HG03442 (cell line): ENCODE measurements around the gene NOL3.

Source experiments
- ATAC-seq: cut with Tn5 transposase; IDR thresholded peaks from one replicate; pipeline ENCODE4 v1.9.1; 2021; ENCODE audit warnings: mild to moderate bottlenecking, moderate library complexity; ENCODE audit not compliant: unreplicated experiment

NOL3 gene

DNA sequence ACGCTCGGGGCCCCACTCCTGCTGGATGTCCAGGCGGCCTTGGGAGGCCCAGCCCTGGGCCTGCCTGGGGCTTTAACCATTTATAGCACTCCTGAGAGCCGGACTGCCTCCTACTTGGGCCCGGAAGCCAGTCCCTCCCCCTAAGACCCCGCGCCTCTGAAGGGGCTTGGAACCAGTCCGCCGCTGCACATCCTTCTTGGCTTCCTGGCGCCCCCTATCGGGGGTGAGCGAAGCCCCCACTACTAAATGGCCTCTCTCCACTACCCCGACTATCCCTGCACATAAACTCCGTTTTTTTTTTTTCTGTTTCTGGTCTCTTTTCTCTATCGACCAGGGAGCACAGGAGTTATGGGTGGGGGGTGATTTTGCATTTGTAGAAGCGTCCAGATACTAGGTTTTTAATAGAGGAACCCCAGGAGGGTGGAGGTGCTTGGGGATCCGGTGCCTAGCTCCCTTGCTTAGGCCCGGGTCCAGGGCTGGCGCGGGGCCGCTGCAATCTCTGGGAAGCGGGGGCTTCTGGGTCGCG is 633 bp upstream of the NOL3 start:
- ATAC-seq = no peak

DNA sequence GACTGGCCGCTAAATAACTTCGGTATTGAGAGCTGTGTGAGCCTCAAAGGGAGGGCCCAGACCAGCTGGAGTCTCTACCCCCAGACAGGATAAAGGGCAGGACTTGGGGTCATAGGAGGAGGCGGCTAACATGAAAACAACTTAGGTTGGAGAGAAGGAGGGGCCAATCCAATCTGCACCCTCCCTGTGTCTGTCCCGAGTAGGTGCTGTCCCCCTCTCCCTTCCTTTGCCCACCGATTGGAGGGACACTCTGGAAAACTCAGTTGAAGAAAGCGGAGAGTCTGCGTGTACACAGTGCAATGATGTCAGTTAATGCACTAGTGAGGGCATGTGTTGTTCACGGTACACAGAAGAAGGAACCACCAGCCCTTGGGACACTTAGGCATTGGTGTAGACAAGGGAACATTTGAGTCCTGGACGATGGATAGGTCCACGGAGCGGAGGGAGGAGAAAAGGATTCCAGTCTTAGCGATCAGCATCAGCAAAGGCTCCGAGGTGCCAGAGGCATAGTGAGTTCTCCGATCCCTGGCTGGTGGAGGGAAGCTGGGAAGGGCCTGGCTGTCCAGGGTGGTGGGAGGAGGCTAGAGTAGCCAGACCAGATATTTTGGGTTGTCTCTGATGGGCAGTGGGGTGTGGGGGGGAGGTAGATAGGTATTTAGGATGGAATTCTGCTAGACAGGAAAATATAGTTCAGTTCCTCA is 761 bp downstream of the NOL3 start:
- ATAC-seq = peak; percentile 5

DNA sequence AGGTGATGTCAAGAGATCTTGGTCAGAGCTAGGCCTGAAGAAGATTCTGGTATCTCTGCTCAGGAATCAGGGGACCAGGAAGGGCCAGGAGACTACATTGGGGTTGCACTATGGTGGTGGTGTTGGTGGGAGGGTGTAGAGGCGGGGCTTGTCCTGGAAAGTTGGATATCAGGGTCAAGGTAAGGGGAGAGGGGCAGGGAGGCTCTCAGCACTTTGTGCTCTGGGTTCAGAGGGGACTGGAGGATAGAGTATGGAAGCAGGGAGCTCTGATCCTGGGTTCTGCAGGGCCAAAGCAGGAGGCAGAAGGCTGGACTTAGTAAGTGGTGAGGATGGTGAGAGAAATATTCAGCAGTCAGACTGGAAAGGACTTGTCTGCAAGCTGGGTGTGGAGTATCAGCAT is 3.0 kb downstream of the NOL3 start:
- ATAC-seq = no peak

DNA sequence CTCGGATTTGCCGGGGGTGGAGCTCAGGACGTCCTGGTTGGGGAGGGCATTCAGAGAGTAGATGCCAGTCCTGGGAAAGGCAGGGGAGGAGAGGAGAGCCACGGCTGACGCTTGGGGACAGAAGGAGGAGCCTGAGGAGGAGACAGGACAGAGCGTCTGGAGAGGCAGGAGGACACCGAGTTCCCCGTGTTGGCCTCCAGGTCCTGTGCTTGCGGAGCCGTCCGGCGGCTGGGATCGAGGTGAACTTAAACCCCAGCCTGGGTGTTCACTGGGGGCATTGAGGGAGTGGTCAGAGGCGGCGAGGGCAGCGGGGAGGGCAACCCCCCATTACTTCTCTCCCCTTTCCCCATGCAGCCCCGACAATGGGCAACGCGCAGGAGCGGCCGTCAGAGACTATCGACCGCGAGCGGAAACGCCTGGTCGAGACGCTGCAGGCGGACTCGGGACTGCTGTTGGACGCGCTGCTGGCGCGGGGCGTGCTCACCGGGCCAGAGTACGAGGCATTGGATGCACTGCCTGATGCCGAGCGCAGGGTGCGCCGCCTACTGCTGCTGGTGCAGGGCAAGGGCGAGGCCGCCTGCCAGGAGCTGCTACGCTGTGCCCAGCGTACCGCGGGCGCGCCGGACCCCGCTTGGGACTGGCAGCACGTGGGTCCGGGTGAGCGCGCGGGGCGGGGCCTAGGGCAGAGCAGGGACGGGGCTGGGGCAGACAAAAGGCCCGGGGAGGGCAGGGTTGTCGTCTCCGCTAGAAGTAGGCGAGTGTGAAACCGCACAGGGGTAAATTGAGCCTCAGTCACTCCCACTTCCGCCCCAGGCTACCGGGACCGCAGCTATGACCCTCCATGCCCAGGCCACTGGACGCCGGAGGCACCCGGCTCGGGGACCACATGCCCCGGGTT is 3.7 kb downstream of the NOL3 start:
- ATAC-seq = peak; percentile 26

DNA sequence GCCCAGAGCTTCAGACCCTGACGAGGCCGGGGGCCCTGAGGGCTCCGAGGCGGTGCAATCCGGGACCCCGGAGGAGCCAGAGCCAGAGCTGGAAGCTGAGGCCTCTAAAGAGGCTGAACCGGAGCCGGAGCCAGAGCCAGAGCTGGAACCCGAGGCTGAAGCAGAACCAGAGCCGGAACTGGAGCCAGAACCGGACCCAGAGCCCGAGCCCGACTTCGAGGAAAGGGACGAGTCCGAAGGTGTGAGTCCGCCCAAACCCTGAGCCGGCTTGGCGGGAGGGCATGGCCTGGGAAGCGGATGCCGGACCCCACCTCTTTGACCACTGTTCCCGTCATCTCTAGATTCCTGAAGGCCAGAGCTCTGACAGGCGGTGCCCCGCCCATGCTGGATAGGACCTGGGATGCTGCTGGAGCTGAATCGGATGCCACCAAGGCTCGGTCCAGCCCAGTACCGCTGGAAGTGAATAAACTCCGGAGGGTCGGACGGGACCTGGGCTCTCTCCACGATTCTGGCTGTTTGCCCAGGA is 4.4 kb downstream of the NOL3 start:
- no peak for ATAC-seq

DNA sequence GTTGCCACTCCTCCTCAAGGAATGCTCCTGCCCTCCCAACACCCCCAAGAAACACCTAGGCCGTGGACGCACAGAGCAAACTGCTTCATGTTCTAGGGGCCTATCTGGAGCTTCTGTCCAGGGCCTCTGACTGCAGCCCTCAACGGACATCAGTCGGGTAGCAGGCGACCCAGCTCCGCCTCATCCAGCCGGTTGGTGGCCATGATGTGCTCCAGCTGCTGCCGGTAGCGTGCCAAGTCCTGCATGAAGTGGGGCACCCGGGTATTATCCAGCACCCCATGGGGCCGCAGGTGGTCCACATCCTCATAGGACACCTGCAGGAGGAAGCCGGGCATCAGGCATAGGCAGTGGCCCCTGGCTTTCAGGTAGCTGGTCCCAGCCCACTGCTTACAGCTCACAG is 6.3 kb downstream of the NOL3 start:
- no peak for ATAC-seq

DNA sequence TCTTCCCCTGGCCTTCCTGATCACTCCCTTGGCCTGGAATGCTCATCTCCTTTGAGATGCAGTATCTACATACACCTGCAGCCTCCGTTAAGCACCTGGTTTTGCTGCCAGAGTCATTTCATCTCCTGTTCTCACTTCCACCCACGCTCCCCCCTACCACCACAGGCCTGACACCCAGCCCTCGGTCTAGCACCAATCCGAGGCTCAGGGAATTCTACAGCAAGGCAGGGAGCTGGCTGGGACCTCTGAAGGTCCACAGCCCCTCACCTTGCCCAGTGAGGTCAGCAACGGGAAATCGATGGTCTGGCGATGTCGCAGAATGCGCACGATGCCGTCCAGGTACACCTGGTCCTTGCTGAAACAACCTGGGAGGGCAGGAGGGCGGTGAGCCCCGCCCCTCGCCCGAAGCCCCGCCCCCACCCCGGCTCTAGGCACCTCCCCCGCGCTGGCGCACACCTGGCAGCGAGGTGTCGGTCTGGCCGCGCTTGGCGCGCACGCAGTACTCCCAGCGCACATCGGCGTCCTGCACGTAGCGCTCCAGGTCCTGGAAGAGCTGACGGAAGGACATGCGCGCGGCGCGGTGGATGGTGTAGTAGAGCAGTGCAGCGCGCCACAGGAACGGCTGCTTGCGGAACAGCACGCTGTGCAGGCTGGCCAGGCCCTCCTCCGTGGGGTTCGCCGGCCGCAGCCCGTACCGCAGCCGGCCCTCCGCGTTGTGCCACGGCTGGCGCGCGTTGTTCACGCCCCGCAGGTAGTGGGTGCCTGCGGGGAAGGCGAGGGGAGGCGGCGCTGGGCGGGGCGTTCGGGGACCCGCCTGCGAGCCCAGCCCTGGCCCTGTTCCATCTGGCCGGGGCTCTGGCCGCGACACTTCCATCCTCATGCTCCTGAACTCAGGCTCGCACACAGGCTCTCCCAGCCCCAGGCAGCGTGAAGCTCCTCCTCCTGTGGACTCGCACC is 7.7 kb downstream of the NOL3 start:
- peak; percentile 33 for ATAC-seq

DNA sequence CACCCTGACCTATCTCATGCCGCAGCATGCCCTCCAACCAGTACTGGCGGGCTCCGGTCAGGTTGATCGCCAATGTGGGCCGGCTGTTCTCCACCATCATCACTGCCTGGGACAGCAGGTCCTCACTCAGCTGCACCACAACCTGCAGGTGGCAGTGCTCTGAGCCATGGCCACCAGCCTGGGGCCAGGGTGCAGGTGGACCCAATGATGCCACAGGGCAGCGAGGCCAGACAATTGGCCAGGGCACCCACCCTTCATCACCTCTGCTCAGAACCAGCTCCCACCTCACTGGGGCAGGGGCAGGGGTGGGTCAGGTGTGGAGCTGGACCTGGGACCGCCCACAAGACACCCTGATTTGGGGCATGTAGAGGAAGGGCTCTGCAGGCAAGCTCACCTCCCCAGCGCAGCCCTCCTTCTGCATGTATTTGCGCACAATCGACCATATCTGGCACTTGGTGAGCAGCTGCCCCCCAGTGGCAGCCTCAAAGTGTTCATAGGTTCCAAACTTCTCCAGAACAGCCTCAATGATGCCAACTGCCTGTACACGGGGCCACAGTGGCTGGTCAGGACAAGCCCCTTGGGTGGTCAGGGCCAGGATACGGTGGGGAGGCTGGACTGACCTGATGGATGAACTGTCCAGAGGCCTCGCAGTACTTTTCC is 9.2 kb downstream of the NOL3 start:
- no peak for ATAC-seq

DNA sequence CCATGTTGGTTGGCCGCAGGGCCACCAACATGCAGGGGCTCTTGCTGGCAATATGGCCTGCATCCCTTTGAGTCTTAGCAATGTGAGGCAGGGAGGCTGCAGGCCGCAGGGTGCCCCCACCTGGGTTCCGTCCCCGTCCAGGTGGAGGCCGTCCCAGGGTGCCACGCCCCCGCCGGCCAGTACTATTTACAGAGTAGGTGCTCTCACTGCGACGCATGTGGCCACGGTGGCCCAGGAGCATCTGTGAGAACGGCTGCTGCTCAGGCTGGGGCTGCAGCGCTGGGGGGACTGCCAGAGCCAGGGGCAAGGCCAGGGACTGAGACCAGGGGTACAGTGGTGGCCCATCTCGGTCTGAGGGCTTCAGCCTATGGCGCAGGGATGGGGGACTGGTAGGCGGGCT is 9.8 kb downstream of the NOL3 start:
- no peak for ATAC-seq

DNA sequence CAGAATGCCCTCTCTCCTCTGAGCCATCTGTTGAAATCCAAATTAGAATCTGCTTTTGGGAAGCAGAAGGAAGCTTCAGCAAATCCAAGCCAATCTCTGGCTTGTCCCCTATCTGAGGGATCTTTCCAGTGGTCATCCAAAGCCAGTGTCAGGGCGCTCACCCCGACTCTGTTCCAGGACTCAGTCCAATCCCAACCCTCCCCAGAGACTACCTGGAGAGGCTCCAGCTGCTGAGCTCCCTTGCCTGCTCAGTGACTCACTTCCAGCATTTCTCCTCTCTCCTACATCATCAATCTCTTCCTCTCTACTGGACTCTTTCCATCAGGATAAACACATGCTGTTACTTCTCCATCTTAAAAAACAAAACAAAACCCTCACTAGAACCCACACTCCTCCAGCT is 11.0 kb downstream of the NOL3 start:
- ATAC-seq = no peak

DNA sequence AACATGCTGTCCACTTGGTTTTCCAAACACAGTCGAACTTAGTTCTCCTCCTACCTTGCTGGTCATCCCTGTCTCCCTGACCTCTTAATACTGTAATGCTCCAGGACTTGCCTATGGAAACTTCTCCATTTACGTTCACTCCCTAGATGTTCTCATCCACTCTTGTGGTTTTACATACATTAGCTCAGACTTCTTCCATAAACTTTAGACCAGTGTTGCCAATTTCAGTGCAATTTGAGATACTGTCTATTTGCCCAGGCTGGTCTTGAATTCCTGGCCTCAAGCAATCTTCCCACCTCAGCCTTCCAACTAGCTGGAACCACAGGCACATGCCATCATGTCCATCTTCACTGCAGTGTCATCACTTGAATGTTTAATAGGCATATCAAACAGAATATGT is 11.9 kb downstream of the NOL3 start:
- no peak for ATAC-seq

DNA sequence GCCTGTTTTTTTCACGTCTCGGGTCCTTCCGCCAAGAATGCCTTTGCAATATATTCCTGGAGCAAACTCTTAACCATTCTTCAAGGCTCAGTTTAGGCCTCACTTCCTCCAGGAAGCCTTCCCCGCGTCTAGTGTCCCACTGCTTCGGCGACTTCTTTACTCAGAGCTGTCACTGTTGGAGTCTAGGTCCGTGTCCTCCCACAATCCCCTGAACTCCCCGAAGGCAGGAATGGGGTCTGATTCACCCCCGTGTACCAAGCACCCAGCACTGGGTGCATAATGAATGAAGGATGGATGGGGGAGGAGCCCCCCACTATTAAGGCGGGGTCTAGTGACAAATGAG is 12.9 kb downstream of the NOL3 start:
- no peak for ATAC-seq

DNA sequence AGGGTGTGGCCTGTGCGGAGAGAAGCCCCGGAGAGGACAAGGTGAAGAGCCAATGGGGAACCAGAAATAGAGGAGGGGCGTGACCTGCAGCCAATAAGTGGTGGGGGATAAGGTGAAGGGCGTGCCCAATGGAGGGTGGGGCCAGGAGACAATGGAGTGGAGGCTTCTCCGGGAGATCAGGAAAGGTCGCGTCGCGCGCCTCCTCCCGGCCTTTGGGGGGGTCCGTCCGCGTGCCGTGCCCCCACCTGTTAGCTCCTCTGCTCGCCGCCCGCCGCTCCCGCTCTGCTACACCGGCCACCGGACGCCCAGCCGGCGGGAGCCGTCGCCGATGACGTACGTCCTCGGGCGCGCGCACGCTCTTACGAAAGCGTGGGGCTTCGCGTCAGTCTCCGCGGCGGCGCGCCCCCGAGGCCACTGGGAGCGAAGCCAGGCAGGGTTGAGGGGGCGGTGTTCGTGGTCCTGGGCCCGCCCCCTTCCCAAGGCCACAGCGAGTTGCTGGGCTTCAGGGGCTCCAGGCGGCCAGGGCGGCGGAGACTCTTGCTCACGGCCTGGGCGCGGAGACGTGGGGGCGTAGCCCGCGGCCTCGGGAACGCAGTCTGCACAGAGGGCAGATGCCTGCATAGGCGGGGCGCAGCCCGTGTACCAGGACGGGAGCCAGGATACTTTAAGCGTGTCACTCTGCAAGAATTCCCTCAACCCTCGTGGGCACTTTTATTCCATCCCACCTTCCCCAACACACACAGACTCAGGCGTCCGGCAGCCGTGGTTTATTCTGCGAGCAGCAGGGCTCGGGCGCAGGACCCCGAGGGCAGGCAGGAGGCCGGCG is 13.5 kb downstream of the NOL3 start, which contains the start of gene MATCAP1:
Gene MATCAP1, minus strand, starts transcription at position 337 of the 826 bp plus-strand sequence. CDS start 3,353 bp downstream, outside the sequence.
- ATAC-seq = peak; percentile 89

DNA sequence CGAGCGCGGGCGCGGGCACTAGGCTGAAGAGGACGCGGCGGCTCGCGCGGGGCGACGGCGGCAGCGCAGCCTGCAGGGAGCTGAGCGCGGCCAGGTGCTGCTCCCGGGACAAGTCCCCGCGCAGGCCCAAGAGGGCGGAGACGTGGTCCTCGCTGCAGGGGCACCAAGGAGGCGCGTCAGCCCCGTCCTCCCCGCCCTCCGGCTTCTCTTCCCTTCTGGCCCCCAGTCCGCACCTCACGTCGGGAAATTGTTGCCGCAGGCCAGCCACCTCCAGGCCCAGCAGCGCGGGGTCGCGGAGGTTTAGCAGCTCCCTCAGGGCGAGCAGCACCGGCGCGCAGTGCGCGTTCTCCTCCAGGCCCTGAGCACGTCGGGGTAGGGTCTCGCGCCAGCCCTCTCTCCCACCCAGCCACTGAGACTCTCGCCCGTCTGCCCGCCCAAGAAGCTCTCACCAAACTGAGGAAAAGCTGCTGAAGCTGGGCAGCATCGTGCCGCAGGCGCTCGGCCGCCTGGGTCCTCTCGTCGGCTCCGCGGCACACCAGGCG is 14.2 kb downstream of the NOL3 start:
- ATAC-seq = no peak

DNA sequence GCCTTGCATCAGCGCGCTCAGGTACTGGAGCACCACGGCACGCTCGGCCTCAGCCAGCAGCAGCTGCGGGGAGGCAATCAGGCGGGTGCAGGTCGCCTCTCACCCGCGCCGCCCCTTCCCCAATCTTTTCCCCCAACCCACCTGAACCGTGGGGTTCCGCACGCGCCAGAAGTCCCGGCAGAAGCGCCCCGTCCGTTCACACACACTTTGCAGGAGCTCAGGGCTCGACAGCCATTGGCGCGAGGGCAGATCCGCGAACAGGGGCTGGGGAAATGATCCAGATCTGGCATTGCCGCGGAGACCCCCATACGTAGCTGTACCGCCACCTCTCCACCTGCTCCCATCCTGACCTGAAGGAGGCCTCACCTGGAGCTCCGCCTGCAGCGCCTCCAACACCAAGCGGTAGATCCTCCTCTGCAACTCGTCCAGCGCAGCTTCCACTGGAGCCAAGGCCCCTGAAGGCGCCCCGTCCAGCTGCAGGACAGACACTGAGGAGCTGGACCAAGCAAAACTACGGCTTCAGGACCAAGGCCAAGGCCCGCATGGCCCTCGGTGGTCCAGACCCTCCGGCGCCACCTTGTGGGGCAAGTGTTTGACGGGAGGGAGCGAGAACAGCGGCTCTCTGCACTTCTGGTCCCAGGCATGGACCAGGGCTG is 14.8 kb downstream of the NOL3 start:
- ATAC-seq = no peak

DNA sequence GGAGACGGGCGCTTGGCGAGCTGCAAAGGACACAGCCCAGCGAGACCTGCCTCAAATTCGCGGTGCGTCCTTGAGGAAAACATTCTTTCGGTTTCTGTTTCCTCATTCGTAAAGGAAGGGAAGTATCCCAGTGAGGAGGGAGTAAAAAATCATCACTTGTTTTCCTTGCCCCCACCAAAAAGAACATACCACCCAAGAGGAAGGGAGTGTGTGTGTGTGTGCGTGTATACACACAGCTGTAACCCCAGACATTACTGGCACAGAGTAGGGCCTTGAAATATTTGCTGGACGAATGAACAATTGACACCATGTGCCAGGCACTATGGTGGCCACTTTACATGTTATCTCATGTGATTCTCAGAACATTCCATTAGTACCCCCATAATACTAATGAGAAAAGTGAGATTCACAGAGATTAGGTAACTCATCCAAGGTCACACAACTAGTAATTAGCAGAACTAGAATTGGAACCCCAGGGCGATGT is 15.4 kb downstream of the NOL3 start:
- ATAC-seq = no peak

DNA sequence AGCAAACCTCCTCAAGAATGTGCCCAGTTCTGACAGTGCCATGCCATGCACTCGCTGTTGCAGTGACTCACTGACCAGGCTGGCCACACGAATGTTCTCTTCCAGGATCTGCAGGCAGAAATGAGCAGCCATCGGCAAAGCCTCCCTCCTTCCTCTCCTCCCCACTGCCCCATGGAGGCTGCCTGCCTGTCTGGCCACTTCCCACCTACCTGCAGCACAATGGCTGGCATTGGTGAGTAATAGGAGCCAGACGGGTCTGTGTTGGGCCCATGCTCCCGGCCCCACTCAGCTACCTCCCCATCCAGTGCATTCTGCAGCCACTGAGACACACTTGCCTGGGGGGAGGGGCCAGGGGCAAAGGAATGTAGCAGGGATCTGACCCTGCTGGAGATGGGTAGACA is 16.2 kb downstream of the NOL3 start:
- no peak for ATAC-seq

DNA sequence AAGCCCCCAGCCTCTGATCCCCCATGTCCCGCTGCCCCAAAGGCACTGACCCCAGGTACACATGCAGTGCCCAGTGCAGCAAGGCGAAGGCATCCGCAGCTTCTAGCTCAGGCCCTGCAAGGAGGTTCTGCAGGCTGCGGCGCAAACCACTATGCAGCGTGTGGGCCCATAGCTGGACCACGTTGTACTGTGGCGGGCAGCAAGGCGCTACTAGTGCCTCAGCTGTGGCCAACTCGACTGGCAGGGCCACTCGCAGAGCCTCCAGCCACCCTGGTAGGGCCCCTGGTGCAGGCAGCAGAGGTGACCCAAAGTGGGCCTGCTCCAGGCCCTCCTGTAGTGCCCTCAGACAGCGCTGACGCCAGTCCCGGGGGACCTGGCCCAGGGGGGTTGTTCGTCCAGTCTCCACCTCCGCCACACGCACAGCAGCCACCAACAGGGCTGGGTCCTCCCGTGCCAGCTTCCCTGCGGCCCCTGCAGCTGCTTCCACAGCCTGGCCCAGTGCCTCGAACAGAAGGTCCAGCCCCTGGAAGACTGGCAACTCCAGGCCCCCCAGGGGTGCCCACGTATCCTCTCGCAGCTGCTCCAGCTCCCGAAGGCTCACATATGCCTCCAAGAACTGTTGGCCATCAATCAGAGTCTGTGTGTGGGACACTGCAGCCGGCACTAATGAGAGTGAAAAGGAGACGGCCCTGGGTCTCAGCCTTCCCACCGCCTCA is 17.0 kb downstream of the NOL3 start:
- no peak for ATAC-seq
